GM12878 (cell line): ENCODE measurements around the gene ERFL. TPM values are rescaled to one million over a fixed set of nuclear protein-coding genes. Genes with fewer than 3 reads are reported as not detected.
A peak's percentile ranks its signal among the peaks of the same experiment; 100 is the strongest.

Experiments used
- BCL11A ChIP-seq: IDR thresholded peaks from 2 replicates; pipeline ENCODE4 v1.6.1; 2011; ENCODE audit warnings: low read depth, low read length
- BRCA1 ChIP-seq: IDR thresholded peaks from 2 replicates; pipeline ENCODE4 v1.6.1; 2011; ENCODE audit warnings: low read depth, low read length, improper control_type of control experiment
- CHD1 ChIP-seq: IDR thresholded peaks from 2 replicates; pipeline ENCODE4 v1.6.1; 2012; ENCODE audit warnings: low read depth, low read length, improper control_type of control experiment
- CREB1 ChIP-seq: IDR thresholded peaks from 2 replicates; pipeline ENCODE4 v1.6.1; 2012; ENCODE audit warnings: low read depth, mild to moderate bottlenecking, inconsistent platforms
- FOXM1 ChIP-seq: IDR thresholded peaks from 2 replicates; pipeline ENCODE4 v1.6.1; 2012; ENCODE audit warnings: low read depth, mild to moderate bottlenecking, inconsistent platforms, low read length, moderate library complexity
- GATAD2B ChIP-seq: fragments of 450-650 bp; conservative IDR thresholded peaks from 2 replicates; pipeline ENCODE4 v1.6.1; 2017; ENCODE audit warnings: low read depth, mild to moderate bottlenecking, moderate library complexity
- HDAC6 ChIP-seq: fragments of 200-600 bp; sonication (generic); IDR thresholded peaks from one replicate; pipeline ENCODE4 v1.8.0; 2017; ENCODE audit warnings: antibody characterized with exemption; ENCODE audit not compliant: unreplicated experiment
- NFXL1 ChIP-seq: fragments of 450-650 bp; IDR thresholded peaks from 2 replicates; pipeline ENCODE4 v1.6.1; 2017; ENCODE audit warnings: antibody characterized with exemption, mild to moderate bottlenecking, borderline replicate concordance
- NRF1 ChIP-seq: conservative IDR thresholded peaks from 2 replicates; pipeline ENCODE4 v1.6.1; 2011; ENCODE audit warnings: mild to moderate bottlenecking, low read depth, low read length, improper control_type of control experiment
- PAX8 ChIP-seq: fragments of 450-650 bp; IDR thresholded peaks from 2 replicates; pipeline ENCODE4 v1.6.1; 2017; ENCODE audit warnings: mild to moderate bottlenecking, moderate library complexity
- POLR2A ChIP-seq: IDR thresholded peaks from 2 replicates; pipeline ENCODE4 v1.6.1; 2011; ENCODE audit warnings: low read depth, mild to moderate bottlenecking, low read length
- RFX5 ChIP-seq: IDR thresholded peaks from 2 replicates; pipeline ENCODE4 v1.6.1; 2011; ENCODE audit warnings: low read depth, low read length, improper control_type of control experiment
- SRF ChIP-seq, 2 experiments: IDR thresholded peaks; 2 replicates each; pipeline ENCODE4 v1.6.1; 2011; ENCODE audit warnings: low read depth in 2 of 2, low read length in 2 of 2, mild to moderate bottlenecking in 1 of 2, moderate library complexity in 1 of 2
- STAT3 ChIP-seq: IDR thresholded peaks from 2 replicates; pipeline ENCODE4 v1.6.1; 2011; ENCODE audit warnings: low read depth, low read length, improper control_type of control experiment
- TCF12 ChIP-seq: IDR thresholded peaks from 2 replicates; pipeline ENCODE4 v1.6.1; 2011; ENCODE audit warnings: low read depth, mild to moderate bottlenecking, low read length
- YBX1 ChIP-seq: fragments of 450-650 bp; IDR thresholded peaks from 2 replicates; pipeline ENCODE4 v1.6.1; 2016; ENCODE audit warnings: antibody characterized with exemption
- ZNF217 ChIP-seq: fragments of 450-650 bp; IDR thresholded peaks from 2 replicates; pipeline ENCODE4 v1.6.1; 2017; ENCODE audit warnings: antibody characterized with exemption, mild to moderate bottlenecking
- ZNF274 ChIP-seq: IDR thresholded peaks from one replicate; pipeline ENCODE4 v1.8.0; 2011; ENCODE audit not compliant: insufficient read length, insufficient read depth
- polyA plus RNA-seq, 11 experiments: library from polyadenylated mRNA; depleted of rRNA in 4 of 11; unstranded in 6 of 11; stranded (reverse) in 5 of 11; fragments of >200 nt; fragmentation: Nextera tagmentation in 4 of 11; fragmentation: Illumina TruSeq in 1 of 11; extraction: Ambion mirVana in 4 of 11; extraction: Trizol in 1 of 11; gene quantifications; 1 replicate in 1 of 11; 2 replicates in 10 of 11; pipeline versions ENCODE4 v1.2.1 to v1.2.3, GENCODE V29; 2011 to 2016; ENCODE audit warnings: inconsistent platforms in 2 of 11, missing spikeins in 2 of 11, low read depth in 1 of 11
- total RNA-seq, 4 experiments: library from RNA; depleted of rRNA in 3 of 4; stranded (reverse); fragments of >200 nt in 3 of 4; fragmentation: Illumina TruSeq in 1 of 4; extraction: Trizol in 1 of 4; gene quantifications; 2 replicates each; pipeline versions ENCODE4 v1.2.1 to v1.2.3, GENCODE V29; 2013 to 2021
- TF ChIP-seq, protein P1 (sequence below), 3 experiments: IDR thresholded peaks in 2 of 3; conservative IDR thresholded peaks in 1 of 3; 2 replicates each; pipeline ENCODE4 v1.5.1; 2011; ENCODE audit warnings: low read depth in 3 of 3, low read length in 3 of 3, mild to moderate bottlenecking in 3 of 3, control low read depth in 2 of 3, moderate library complexity in 2 of 3, inconsistent platforms in 1 of 3, mixed read lengths in 1 of 3; ENCODE audit not compliant: control insufficient read depth in 2 of 3, insufficient read depth in 1 of 3; ENCODE audit errors: extremely low read depth in 1 of 3
- TF ChIP-seq, protein P2 (sequence below): fragments of 450-650 bp; IDR thresholded peaks from 2 replicates; pipeline ENCODE4 v1.6.1; 2017; ENCODE audit warnings: borderline replicate concordance
- TF ChIP-seq, protein P3 (sequence below): IDR thresholded peaks from 2 replicates; pipeline ENCODE4 v1.6.1; 2011; ENCODE audit warnings: mild to moderate bottlenecking, low read depth, low read length, moderate library complexity; ENCODE audit not compliant: insufficient replicate concordance
- TF ChIP-seq, protein P4 (sequence below): IDR thresholded peaks from 2 replicates; pipeline ENCODE4 v1.6.1; 2012; ENCODE audit warnings: low read depth, low read length, improper control_type of control experiment
- TF ChIP-seq, protein P5 (sequence below): IDR thresholded peaks from 2 replicates; pipeline ENCODE4 v1.6.1; 2011; ENCODE audit warnings: borderline replicate concordance, low read depth, mild to moderate bottlenecking, moderate library complexity, low read length; ENCODE audit not compliant: insufficient read depth, poor library complexity, severe bottlenecking

Gene ERFL
- total and polyA plus RNA-seq, 10 of the 15 experiments (the other 5 are each of a cell fraction or from before 2014, with no cell fraction given): 0.04 to 0.10 (median 0.05) TPM; not detected in 7

DNA sequence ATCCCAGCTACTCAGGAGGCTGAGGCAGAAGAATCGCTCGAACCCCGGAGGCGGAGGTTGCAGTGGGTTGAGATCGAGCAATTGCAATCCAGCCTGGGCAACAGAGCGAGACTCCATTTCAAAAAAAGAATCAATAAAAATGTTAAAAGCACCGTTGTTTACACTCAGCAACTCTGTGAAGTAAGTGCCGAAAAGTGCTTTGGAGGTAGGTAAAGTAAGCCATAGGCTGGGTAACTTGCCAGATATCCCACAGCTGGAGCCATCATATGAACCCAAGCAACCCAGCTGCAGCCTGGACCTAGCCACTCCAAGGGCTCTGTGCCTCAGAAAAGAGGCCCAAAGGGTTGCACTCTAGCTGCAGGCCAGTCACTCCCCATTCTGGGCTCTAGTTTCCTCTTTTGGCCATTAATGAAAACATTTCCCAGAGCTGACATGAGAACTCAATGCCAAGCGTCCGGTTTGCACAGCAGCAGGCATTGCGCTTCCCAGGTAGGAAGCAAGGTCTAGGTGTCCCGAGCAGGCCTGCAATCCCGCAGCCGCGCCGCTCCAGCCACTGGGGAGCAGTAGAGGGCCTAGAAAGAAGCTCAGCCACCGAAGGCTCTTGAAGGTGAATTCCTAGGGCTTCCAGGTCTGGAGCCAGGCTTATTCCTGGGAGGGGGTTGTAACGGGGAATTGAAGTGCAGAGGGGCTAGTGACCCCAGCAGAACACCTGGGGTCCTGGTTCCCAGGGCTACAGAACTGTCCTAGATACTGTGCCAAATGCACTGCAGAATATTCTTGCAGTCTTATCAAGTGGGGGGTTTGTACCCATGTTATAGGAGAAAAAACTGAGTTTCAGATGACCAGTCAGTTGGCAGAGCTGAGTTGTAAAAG lies 55.2 kb downstream of the ERFL start (continued):
- no peak for TF ChIP-seq RFX5
- TF ChIP-seq, protein P1, sequence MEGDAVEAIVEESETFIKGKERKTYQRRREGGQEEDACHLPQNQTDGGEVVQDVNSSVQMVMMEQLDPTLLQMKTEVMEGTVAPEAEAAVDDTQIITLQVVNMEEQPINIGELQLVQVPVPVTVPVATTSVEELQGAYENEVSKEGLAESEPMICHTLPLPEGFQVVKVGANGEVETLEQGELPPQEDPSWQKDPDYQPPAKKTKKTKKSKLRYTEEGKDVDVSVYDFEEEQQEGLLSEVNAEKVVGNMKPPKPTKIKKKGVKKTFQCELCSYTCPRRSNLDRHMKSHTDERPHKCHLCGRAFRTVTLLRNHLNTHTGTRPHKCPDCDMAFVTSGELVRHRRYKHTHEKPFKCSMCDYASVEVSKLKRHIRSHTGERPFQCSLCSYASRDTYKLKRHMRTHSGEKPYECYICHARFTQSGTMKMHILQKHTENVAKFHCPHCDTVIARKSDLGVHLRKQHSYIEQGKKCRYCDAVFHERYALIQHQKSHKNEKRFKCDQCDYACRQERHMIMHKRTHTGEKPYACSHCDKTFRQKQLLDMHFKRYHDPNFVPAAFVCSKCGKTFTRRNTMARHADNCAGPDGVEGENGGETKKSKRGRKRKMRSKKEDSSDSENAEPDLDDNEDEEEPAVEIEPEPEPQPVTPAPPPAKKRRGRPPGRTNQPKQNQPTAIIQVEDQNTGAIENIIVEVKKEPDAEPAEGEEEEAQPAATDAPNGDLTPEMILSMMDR (IDR thresholded peaks at IDR 0.05 in 2 of 3, conservative IDR thresholded peaks at IDR 0.05 in 1 of 3; ENCODE audit: control insufficient read depth in 2 of 3, extremely low read depth in 1 of 3, insufficient read depth in 1 of 3, low read depth in 3 of 3, low read length in 3 of 3): peak; percentile 85 to 90 (median 88)
- TF ChIP-seq NFXL1: no peak
- no peak for TF ChIP-seq ZNF274
- peak; percentile 36; the same call in 1 of the 2 replicates for TF ChIP-seq GATAD2B
- no peak for TF ChIP-seq YBX1
- TF ChIP-seq FOXM1: peak; percentile 33; the same call in 1 of the 2 replicates
- TF ChIP-seq STAT3: no peak
- TF ChIP-seq CREB1: 0 out of 2 replicates have a peak, but pooled peaks have one; percentile 4
- TF ChIP-seq ZNF217: no peak
- TF ChIP-seq HDAC6: no peak
- no peak for TF ChIP-seq CHD1
- TF ChIP-seq NRF1: no peak
- TF ChIP-seq, protein P2, sequence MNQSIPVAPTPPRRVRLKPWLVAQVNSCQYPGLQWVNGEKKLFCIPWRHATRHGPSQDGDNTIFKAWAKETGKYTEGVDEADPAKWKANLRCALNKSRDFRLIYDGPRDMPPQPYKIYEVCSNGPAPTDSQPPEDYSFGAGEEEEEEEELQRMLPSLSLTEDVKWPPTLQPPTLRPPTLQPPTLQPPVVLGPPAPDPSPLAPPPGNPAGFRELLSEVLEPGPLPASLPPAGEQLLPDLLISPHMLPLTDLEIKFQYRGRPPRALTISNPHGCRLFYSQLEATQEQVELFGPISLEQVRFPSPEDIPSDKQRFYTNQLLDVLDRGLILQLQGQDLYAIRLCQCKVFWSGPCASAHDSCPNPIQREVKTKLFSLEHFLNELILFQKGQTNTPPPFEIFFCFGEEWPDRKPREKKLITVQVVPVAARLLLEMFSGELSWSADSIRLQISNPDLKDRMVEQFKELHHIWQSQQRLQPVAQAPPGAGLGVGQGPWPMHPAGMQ: no peak
- TF ChIP-seq POLR2A: peak; percentile 71
- TF ChIP-seq, protein P3, sequence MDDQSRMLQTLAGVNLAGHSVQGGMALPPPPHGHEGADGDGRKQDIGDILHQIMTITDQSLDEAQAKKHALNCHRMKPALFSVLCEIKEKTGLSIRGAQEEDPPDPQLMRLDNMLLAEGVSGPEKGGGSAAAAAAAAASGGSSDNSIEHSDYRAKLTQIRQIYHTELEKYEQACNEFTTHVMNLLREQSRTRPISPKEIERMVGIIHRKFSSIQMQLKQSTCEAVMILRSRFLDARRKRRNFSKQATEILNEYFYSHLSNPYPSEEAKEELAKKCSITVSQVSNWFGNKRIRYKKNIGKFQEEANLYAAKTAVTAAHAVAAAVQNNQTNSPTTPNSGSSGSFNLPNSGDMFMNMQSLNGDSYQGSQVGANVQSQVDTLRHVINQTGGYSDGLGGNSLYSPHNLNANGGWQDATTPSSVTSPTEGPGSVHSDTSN: no peak
- no peak; the same call in 1 of the 2 replicates for TF ChIP-seq BCL11A
- no peak for TF ChIP-seq BRCA1
- no peak for TF ChIP-seq SRF (IDR thresholded peaks at IDR 0.05; ENCODE audit: low read depth in 2 of 2, low read length in 2 of 2)
- TF ChIP-seq, protein P4, sequence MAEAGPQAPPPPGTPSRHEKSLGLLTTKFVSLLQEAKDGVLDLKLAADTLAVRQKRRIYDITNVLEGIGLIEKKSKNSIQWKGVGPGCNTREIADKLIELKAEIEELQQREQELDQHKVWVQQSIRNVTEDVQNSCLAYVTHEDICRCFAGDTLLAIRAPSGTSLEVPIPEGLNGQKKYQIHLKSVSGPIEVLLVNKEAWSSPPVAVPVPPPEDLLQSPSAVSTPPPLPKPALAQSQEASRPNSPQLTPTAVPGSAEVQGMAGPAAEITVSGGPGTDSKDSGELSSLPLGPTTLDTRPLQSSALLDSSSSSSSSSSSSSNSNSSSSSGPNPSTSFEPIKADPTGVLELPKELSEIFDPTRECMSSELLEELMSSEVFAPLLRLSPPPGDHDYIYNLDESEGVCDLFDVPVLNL: no peak; the same call in 1 of the 2 replicates
- TF ChIP-seq, protein P5, sequence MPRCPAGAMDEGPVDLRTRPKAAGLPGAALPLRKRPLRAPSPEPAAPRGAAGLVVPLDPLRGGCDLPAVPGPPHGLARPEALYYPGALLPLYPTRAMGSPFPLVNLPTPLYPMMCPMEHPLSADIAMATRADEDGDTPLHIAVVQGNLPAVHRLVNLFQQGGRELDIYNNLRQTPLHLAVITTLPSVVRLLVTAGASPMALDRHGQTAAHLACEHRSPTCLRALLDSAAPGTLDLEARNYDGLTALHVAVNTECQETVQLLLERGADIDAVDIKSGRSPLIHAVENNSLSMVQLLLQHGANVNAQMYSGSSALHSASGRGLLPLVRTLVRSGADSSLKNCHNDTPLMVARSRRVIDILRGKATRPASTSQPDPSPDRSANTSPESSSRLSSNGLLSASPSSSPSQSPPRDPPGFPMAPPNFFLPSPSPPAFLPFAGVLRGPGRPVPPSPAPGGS: peak; percentile 64
- 0 out of 2 replicates have a peak, but pooled peaks have one; percentile 9 for TF ChIP-seq TCF12
- no peak for TF ChIP-seq PAX8
